ENCODE measurements around the gene MS4A13. TPM values are rescaled to one million over a fixed set of nuclear protein-coding genes. Genes with fewer than 3 reads are reported as not detected.

MS4A13 gene
- total RNA-seq: not detected in 2 replicates

GRCh38 chr11:60515144-60515855 lies at the start of gene MS4A13:
MS4A13 (plus strand) TSS chr11:60515392; CDS start chr11:60518084, 2,692 bp downstream.

GRCh38 chr11:60492488-60493009 lies 22.6 kb upstream of the MS4A13 start, which contains the start of gene MS4A12:
MS4A12 (plus strand) TSS chr11:60492778; CDS start chr11:60497319, 4,541 bp downstream.

Other genes with a start within 250 kb of the MS4A13 start
- not detected in 2 replicates for gene MS4A4A, start 234.7 kb upstream of the MS4A13 start, total RNA-seq
- not detected in 2 replicates for gene MS4A6E, start 188.1 kb upstream of the MS4A13 start, total RNA-seq
- not detected in 2 replicates for gene MS4A7, start 136.9 kb upstream of the MS4A13 start, total RNA-seq
- not detected in 2 replicates for gene MS4A14, start 118.9 kb upstream of the MS4A13 start, total RNA-seq
- not detected in 2 replicates for gene MS4A5, start 85.8 kb upstream of the MS4A13 start, total RNA-seq
- gene MS4A1, start 59.5 kb upstream of the MS4A13 start, total RNA-seq: not detected in 2 replicates
- gene MS4A12, start 22.6 kb upstream of the MS4A13 start, total RNA-seq: not detected in 2 replicates
- not detected in 2 replicates for gene MS4A8, start 184.2 kb downstream of the MS4A13 start, total RNA-seq
- gene MS4A18, start 209.3 kb downstream of the MS4A13 start, total RNA-seq: not detected in 2 replicates
- gene MS4A15, start 241.5 kb downstream of the MS4A13 start, total RNA-seq: not detected in 2 replicates

Measured in smooth muscle cell of bladder (primary cell).